PFSK-1 (cell line): Measurements from ENCODE around the gene RETREG1.

ENCODE experiments used
- TAF1 ChIP-seq: IDR thresholded peaks from 2 replicates; pipeline ENCODE4 v1.6.1; 2012; ENCODE audit warnings: low read length, control low read depth, borderline replicate concordance; ENCODE audit not compliant: insufficient read depth
- TF ChIP-seq, protein P1 (sequence below), 2 experiments: IDR thresholded peaks; 2 replicates each; pipeline versions ENCODE4 v1.6.1 to v1.8.0; 2011 to 2012; ENCODE audit warnings: low read depth in 2 of 2, low read length in 2 of 2, control low read depth in 1 of 2, inconsistent platforms in 1 of 2, mild to moderate bottlenecking in 1 of 2, moderate library complexity in 1 of 2; ENCODE audit not compliant: insufficient read depth in 1 of 2

DNA sequence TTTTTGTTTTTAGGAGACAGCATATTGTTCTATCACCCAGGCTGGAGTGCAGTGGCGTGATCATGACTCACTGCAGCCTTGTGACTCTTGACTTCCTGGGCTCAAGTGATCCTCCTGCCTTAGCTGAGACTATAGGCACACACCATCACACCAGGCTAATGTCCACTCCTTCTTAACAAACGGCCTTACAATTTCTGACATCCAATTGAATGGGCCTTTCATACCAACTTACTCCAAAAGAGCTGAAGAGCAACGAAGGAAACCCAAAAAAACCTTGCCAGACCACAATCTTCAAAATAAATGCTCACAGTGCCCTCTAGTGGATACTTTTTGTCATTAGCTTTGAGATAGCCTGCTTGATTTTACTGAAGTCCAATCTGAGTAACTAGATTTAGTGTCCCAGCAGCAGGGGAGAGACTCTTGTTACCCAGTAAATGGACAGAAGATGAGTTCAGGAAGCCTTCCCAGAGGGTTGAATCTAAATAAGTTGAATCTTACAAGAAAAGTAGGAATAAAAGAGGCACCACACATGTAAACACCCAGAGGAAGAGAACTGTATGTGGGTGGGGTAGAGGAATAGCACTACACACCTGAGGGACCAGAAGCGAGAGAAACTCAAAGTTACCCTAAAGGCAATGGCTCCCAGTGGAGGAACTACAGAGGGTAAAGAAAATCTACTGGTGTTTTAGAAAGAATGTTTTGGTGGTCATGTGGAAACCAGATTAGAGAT is 160.5 kb downstream of the RETREG1 start:
- TF ChIP-seq TAF1: no peak
- TF ChIP-seq, protein P1, sequence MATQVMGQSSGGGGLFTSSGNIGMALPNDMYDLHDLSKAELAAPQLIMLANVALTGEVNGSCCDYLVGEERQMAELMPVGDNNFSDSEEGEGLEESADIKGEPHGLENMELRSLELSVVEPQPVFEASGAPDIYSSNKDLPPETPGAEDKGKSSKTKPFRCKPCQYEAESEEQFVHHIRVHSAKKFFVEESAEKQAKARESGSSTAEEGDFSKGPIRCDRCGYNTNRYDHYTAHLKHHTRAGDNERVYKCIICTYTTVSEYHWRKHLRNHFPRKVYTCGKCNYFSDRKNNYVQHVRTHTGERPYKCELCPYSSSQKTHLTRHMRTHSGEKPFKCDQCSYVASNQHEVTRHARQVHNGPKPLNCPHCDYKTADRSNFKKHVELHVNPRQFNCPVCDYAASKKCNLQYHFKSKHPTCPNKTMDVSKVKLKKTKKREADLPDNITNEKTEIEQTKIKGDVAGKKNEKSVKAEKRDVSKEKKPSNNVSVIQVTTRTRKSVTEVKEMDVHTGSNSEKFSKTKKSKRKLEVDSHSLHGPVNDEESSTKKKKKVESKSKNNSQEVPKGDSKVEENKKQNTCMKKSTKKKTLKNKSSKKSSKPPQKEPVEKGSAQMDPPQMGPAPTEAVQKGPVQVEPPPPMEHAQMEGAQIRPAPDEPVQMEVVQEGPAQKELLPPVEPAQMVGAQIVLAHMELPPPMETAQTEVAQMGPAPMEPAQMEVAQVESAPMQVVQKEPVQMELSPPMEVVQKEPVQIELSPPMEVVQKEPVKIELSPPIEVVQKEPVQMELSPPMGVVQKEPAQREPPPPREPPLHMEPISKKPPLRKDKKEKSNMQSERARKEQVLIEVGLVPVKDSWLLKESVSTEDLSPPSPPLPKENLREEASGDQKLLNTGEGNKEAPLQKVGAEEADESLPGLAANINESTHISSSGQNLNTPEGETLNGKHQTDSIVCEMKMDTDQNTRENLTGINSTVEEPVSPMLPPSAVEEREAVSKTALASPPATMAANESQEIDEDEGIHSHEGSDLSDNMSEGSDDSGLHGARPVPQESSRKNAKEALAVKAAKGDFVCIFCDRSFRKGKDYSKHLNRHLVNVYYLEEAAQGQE (IDR thresholded peaks at IDR 0.05; ENCODE audit: insufficient read depth in 1 of 2, low read depth in 2 of 2, low read length in 2 of 2): no peak
